Prostate gland (tissue), 2 donors: ENCODE measurements around the gene STAM2. TPM values are rescaled to one million over a fixed set of nuclear protein-coding genes. Genes with fewer than 3 reads are reported as not detected.

ENCODE experiments used
- DNase-seq: peaks from one replicate; pipeline ENCODE4 v3.0.0-alpha.2; 2019; ENCODE audit warnings: low spot score
- H3K27ac ChIP-seq, 2 donors: fragments of 200-600 bp; sonication (generic); 2 replicates each; pipeline ENCODE4 v1.5.1; 2017 to 2019
- H3K27me3 ChIP-seq: fragments of 200-600 bp; sonication (generic); replicated peaks from 2 replicates; pipeline ENCODE4 v1.5.1; 2019; ENCODE audit not compliant: insufficient read depth
- H3K36me3 ChIP-seq, 2 donors: fragments of 200-600 bp; sonication (generic); 1 replicate in 1 of 2; 2 replicates in 1 of 2; pipeline versions ENCODE4 v1.5.1 to v1.8.1; 2017 to 2019
- H3K4me1 ChIP-seq: fragments of 200-600 bp; sonication (generic); replicated peaks from 2 replicates; pipeline ENCODE4 v1.5.1; 2019
- H3K4me3 ChIP-seq, 2 donors: fragments of 200-600 bp; sonication (generic); 2 replicates each; pipeline ENCODE4 v1.5.1; 2017 to 2019
- H3K9me3 ChIP-seq: fragments of 200-600 bp; sonication (generic); 2 replicates; pipeline ENCODE4 v1.5.1; 2017
- CTCF ChIP-seq, 4 experiments: fragments of 200-600 bp in 2 of 4; fragments of 450-650 bp in 2 of 4; sonication (generic) in 2 of 4; IDR thresholded peaks; 1 replicate in 3 of 4; 2 replicates in 1 of 4; pipeline ENCODE4 v1.5.1; 2016 to 2019; ENCODE audit warnings: antibody characterized with exemption in 4 of 4, mild to moderate bottlenecking in 2 of 4, moderate library complexity in 2 of 4
- POLR2A ChIP-seq: fragments of 450-650 bp; IDR thresholded peaks from one replicate; pipeline ENCODE4 v1.6.1; 2016; ENCODE audit warnings: antibody characterized with exemption, mild to moderate bottlenecking
- POLR2AphosphoS5 ChIP-seq: sonication (generic); formaldehyde crosslinking; IDR thresholded peaks from one replicate; pipeline ENCODE4 v1.6.1; 2017; ENCODE audit warnings: antibody characterized with exemption
- WGBS: methylation state at CpG from one replicate; pipeline ENCODE4 v1.1.5; 2018; 5-methylcytosine and 5-hydroxymethylcytosine counted together
- intact Hi-C: fragments of 100-400 bp; cut with DNase I; formaldehyde crosslinking; loops from one replicate; pipeline ENCODE4 v1.14.2; 2022
- total RNA-seq, 2 donors: library from RNA; depleted of rRNA; stranded (reverse); fragments of >200 nt; gene quantifications; one replicate each; pipeline ENCODE4 v1.1.0, GENCODE V29; 2016

The STAM2 gene
- total RNA-seq, 2 donors from 2014 or later: 28.7 to 39.3 TPM

- no peaks in the 10 kb centered on the region for H3K27me3 ChIP-seq
- H3K27ac ChIP-seq: no peak overlapping the region
- intact Hi-C loops: no loop called here
- TF ChIP-seq POLR2AphosphoS5 (no peak), CTCF (IDR thresholded peaks at IDR 0.05) (no peak), POLR2A (no peak)
- no peak for DNase-seq
- H3K4me1 ChIP-seq: no peaks in the 10 kb centered on the region
- no peak overlapping the region for H3K4me3 ChIP-seq
- H3K36me3 ChIP-seq: no peaks in the 10 kb centered on the region
- 96% methylated on average over 9 of the region's 9 CpGs for WGBS
- no peaks in the 10 kb centered on the region for H3K9me3 ChIP-seq
These were observed 97.5 kb downstream of the STAM2 start for GRCh38 chr2:152078023-152078422.

DNA sequence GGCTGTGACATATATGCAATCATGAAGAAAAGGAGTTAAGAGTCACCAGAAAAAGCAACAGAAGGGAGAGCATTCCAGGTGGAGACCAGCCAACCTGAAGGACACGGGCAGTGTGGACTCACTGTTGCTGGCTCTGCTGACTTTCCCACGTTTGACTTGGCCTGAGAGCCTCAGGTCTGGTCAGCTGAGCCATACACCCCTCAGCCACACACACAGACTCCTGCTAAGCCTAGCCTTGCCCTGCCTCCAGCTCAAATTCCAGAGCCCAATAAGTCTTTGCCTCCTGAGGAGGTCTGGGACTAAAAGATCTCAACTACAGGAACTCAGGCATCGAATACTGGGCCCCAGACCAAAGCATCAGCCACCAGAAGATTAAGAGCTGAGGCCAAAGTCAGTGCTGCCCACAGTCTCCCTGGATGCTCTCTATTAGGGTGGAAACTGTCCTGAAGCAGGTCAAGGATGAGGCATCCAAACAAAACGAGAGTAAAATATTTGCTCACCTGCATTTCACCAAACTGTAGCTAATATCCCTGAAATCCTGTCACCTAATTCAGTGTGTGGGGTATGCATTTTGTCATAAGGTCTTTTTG lies 100.0 kb downstream of the STAM2 start:
- H3K4me1 ChIP-seq: no peaks in the 10 kb centered on the region
- no peak overlapping the region for H3K27ac ChIP-seq
- no peaks in the 10 kb centered on the region for H3K27me3 ChIP-seq
- WGBS: 28% methylated on average over 4 of the region's 4 CpGs
- intact Hi-C loops: no loop called here
- no peak overlapping the region for H3K4me3 ChIP-seq
- TF ChIP-seq POLR2A (no peak), CTCF (IDR thresholded peaks at IDR 0.05) (no peak), POLR2AphosphoS5 (no peak)
- H3K36me3 ChIP-seq: no peaks in the 10 kb centered on the region
- no peaks in the 10 kb centered on the region for H3K9me3 ChIP-seq
- DNase-seq: no peak

DNA sequence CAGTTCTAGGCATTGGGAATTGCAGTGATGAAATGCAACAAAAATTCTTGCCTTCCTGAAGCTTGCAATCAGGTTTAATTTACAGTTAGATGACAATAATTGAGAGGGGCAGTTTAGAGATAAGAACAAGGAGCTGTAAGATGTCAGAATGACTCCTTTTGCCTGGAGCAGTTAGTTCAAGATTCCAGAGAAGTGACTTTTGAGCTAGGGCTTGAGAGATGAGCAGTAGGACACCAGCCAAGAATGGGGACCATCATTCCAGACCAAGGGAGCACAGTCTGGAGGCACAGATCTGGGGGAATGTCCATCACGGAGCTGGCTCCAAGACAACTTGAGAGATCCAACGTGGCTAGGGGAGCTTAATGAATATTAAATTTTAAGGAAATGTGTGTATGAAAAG lies 103.6 kb downstream of the STAM2 start:
- no peaks in the 10 kb centered on the region for H3K27me3 ChIP-seq
- intact Hi-C loops: no loop called here
- H3K4me3 ChIP-seq: no peak overlapping the region
- no peak for DNase-seq
- 94% methylated on average over 2 of the region's 2 CpGs for WGBS
- no peaks in the 10 kb centered on the region for H3K36me3 ChIP-seq
- H3K4me1 ChIP-seq: no peaks in the 10 kb centered on the region
- H3K9me3 ChIP-seq: no peaks in the 10 kb centered on the region
- no peak for TF ChIP-seq POLR2A
- H3K27ac ChIP-seq: no peak overlapping the region

DNA sequence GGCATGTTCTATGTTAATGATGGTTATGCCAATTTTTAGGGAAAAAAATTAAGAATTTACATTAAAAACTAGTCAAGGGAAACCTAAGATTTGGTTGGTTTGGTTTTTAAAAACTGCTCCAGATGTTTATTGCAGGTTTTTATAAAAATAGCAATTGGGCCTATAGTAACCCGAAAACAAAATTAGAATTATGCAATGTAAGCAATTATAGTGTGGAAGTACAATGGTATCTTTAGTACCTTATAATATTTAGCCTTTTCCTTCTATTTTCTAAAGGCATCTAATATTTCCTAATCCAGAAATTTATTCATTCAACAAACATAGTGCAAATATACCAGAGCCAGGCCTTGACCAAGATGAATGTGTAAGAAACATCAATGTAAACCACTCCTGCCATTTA lies 104.0 kb downstream of the STAM2 start:
- WGBS: 93% methylated on average over 1 of the region's 1 CpG
- Histone ChIP-seq H3K4me1 (no peaks in the 10 kb centered on the region), H3K9me3 (no peaks in the 10 kb centered on the region), H3K4me3 (no peak overlapping the region), H3K27ac (no peak overlapping the region), H3K27me3 (no peaks in the 10 kb centered on the region), H3K36me3 (no peaks in the 10 kb centered on the region)
- intact Hi-C loops: no loop called here
- no peak for DNase-seq
- TF ChIP-seq POLR2A: no peak
- TF ChIP-seq POLR2AphosphoS5: no peak
- no peak for TF ChIP-seq CTCF (IDR thresholded peaks at IDR 0.05)

DNA sequence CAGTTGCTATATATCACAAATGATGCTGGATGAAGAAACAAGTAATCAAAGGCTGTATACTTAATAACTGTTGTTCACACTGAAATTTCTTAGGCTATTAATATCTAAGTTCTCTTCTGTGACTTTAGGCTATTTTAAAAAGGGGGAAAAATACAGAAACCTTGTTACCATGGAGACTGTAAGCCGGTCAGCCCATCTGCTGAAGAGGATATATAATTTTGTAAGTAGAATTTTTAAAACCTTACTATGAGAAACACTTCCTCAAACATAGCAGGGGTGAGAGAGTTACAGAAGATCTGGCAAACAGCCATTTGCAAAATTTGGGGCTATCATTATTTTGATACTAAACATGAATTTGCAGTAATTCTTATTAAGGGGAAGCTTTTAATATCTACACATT lies 104.5 kb downstream of the STAM2 start:
- TF ChIP-seq POLR2AphosphoS5 (no peak), POLR2A (no peak), CTCF (IDR thresholded peaks at IDR 0.05) (no peak)
- DNase-seq: no peak
- no peak overlapping the region for H3K4me3 ChIP-seq
- H3K9me3 ChIP-seq: no peaks in the 10 kb centered on the region
- no peaks in the 10 kb centered on the region for H3K36me3 ChIP-seq
- no peaks in the 10 kb centered on the region for H3K4me1 ChIP-seq
- WGBS: 73% methylated on average over 1 of the region's 1 CpG
- H3K27me3 ChIP-seq: no peaks in the 10 kb centered on the region
- intact Hi-C loops: no loop called here
- H3K27ac ChIP-seq: no peak overlapping the region
